ENCODE results near the gene ABO. TPM values are rescaled to one million over a fixed set of nuclear protein-coding genes. Genes with fewer than 3 reads are reported as not detected.
"Not testable (repeated sequence)": the region's sequence is repeated elsewhere in the genome, so short reads cannot be mapped to it uniquely, and the experiment has no call there.

The ABO gene
- total RNA-seq, 1 donor from 2014 or later = 0.14 TPM

GRCh38 chr9:133255371-133256135 lies 19.4 kb downstream of the ABO start:
- H3K27ac Mint-ChIP-seq = no peak overlapping the region
- intact Hi-C loops (cut with micrococcal nuclease) = no loop called here
- peaks cover 3% of the 10 kb centered on the region for H3K4me1 Mint-ChIP-seq (ENCODE audit: low read depth)
- no peaks in the 10 kb centered on the region for H3K36me3 Mint-ChIP-seq (ENCODE audit: low read depth)
- no peaks in the 10 kb centered on the region for H3K27me3 Mint-ChIP-seq (ENCODE audit: low read depth)
- no peak overlapping the region for H3K4me3 Mint-ChIP-seq (ENCODE audit: low read depth)
- H3K9me3 Mint-ChIP-seq = no peaks in the 10 kb centered on the region
- DNase-seq (ENCODE audit: low spot score) = no peak

GRCh38 chr9:133254471-133254870 lies 20.5 kb downstream of the ABO start:
- Mint-ChIP-seq H3K27ac (no peak overlapping the region), H3K4me1 (ENCODE audit: low read depth) (peaks cover 3% of the 10 kb centered on the region), H3K27me3 (ENCODE audit: low read depth) (peaks cover 6% of the 10 kb centered on the region), H3K4me3 (ENCODE audit: low read depth) (no peak overlapping the region), H3K9me3 (no peaks in the 10 kb centered on the region), H3K36me3 (ENCODE audit: low read depth) (no peaks in the 10 kb centered on the region)
- no peak for DNase-seq (ENCODE audit: low spot score)
- intact Hi-C loops (cut with micrococcal nuclease) = no loop called here

- peaks cover 6% of the 10 kb centered on the region for H3K27me3 Mint-ChIP-seq (ENCODE audit: low read depth)
- no peak for DNase-seq (ENCODE audit: low spot score)
- H3K4me3 Mint-ChIP-seq (ENCODE audit: low read depth) = no peak overlapping the region
- H3K4me1 Mint-ChIP-seq (ENCODE audit: low read depth) = peaks cover 5% of the 10 kb centered on the region
- H3K36me3 Mint-ChIP-seq (ENCODE audit: low read depth) = no peaks in the 10 kb centered on the region
- H3K9me3 Mint-ChIP-seq = no peaks in the 10 kb centered on the region
- no peak overlapping the region for H3K27ac Mint-ChIP-seq
- intact Hi-C loops (cut with micrococcal nuclease) = no loop called here
These were observed 21.7 kb downstream of the ABO start for GRCh38 chr9:133253268-133253667.

- intact Hi-C loops (cut with micrococcal nuclease) = no loop called here
- H3K27ac Mint-ChIP-seq = no peak overlapping the region
- H3K27me3 Mint-ChIP-seq (ENCODE audit: low read depth) = peaks cover 6% of the 10 kb centered on the region
- no peak for DNase-seq (ENCODE audit: low spot score)
- peaks cover 5% of the 10 kb centered on the region for H3K4me1 Mint-ChIP-seq (ENCODE audit: low read depth)
- no peak overlapping the region for H3K4me3 Mint-ChIP-seq (ENCODE audit: low read depth)
- no peaks in the 10 kb centered on the region for H3K36me3 Mint-ChIP-seq (ENCODE audit: low read depth)
- H3K9me3 Mint-ChIP-seq = no peaks in the 10 kb centered on the region
These were observed 22.5 kb downstream of the ABO start for GRCh38 chr9:133252301-133253020.

GRCh38 chr9:133251773-133252172 lies 23.2 kb downstream of the ABO start:
- Mint-ChIP-seq H3K9me3 (no peaks in the 10 kb centered on the region), H3K27me3 (ENCODE audit: low read depth) (peaks cover 6% of the 10 kb centered on the region), H3K36me3 (ENCODE audit: low read depth) (no peaks in the 10 kb centered on the region), H3K4me3 (ENCODE audit: low read depth) (no peak overlapping the region), H3K27ac (no peak overlapping the region), H3K4me1 (ENCODE audit: low read depth) (peaks cover 5% of the 10 kb centered on the region)
- DNase-seq (ENCODE audit: low spot score) = peak; percentile 25
- intact Hi-C loops (cut with micrococcal nuclease) = no loop called here

- DNase-seq (ENCODE audit: low spot score); intact Hi-C loops (cut with micrococcal nuclease); H3K27me3 Mint-ChIP-seq (ENCODE audit: low read depth); H3K9me3 Mint-ChIP-seq; H3K36me3 Mint-ChIP-seq (ENCODE audit: low read depth); H3K27ac Mint-ChIP-seq; H3K4me1 Mint-ChIP-seq (ENCODE audit: low read depth); H3K4me3 Mint-ChIP-seq (ENCODE audit: low read depth): not testable (repeated sequence)
These were observed 23.8 kb downstream of the ABO start for GRCh38 chr9:133251221-133251620.

GRCh38 chr9:133250741-133251170 lies 24.2 kb downstream of the ABO start:
- intact Hi-C loops (cut with micrococcal nuclease) = no loop called here
- peaks cover 6% of the 10 kb centered on the region for H3K27me3 Mint-ChIP-seq (ENCODE audit: low read depth)
- peaks cover 5% of the 10 kb centered on the region for H3K4me1 Mint-ChIP-seq (ENCODE audit: low read depth)
- DNase-seq (ENCODE audit: low spot score) = no peak
- H3K27ac Mint-ChIP-seq = no peak overlapping the region
- no peaks in the 10 kb centered on the region for H3K36me3 Mint-ChIP-seq (ENCODE audit: low read depth)
- H3K4me3 Mint-ChIP-seq (ENCODE audit: low read depth) = no peak overlapping the region
- no peaks in the 10 kb centered on the region for H3K9me3 Mint-ChIP-seq

- no peak for DNase-seq (ENCODE audit: low spot score)
- H3K4me3 Mint-ChIP-seq (ENCODE audit: low read depth) = no peak overlapping the region
- H3K4me1 Mint-ChIP-seq (ENCODE audit: low read depth) = peaks cover 5% of the 10 kb centered on the region
These were observed 25.7 kb downstream of the ABO start for GRCh38 chr9:133249337-133249736.

GRCh38 chr9:133248726-133249295 lies 26.2 kb downstream of the ABO start:
- H3K4me3 Mint-ChIP-seq (ENCODE audit: low read depth) = no peak overlapping the region
- no peaks in the 10 kb centered on the region for H3K36me3 Mint-ChIP-seq (ENCODE audit: low read depth)
- H3K27me3 Mint-ChIP-seq (ENCODE audit: low read depth) = peaks cover 7% of the 10 kb centered on the region
- H3K4me1 Mint-ChIP-seq (ENCODE audit: low read depth) = peaks cover 5% of the 10 kb centered on the region
- H3K9me3 Mint-ChIP-seq = no peaks in the 10 kb centered on the region
- intact Hi-C loops (cut with micrococcal nuclease) = no loop called here
- H3K27ac Mint-ChIP-seq = no peak overlapping the region
- DNase-seq (ENCODE audit: low spot score) = no peak

More at GRCh38 chr9:133249337-133249736, 25.7 kb downstream of the ABO start:
- H3K27ac Mint-ChIP-seq = no peak overlapping the region
- no peaks in the 10 kb centered on the region for H3K9me3 Mint-ChIP-seq
- H3K27me3 Mint-ChIP-seq (ENCODE audit: low read depth) = peaks cover 6% of the 10 kb centered on the region
- intact Hi-C loops (cut with micrococcal nuclease) = no loop called here
- H3K36me3 Mint-ChIP-seq (ENCODE audit: low read depth) = no peaks in the 10 kb centered on the region

- H3K36me3 Mint-ChIP-seq (ENCODE audit: low read depth) = no peaks in the 10 kb centered on the region
- no peaks in the 10 kb centered on the region for H3K9me3 Mint-ChIP-seq
- DNase-seq (ENCODE audit: low spot score) = no peak
- peaks cover 9% of the 10 kb centered on the region for H3K27me3 Mint-ChIP-seq (ENCODE audit: low read depth)
- H3K4me3 Mint-ChIP-seq (ENCODE audit: low read depth) = no peak overlapping the region
- H3K4me1 Mint-ChIP-seq (ENCODE audit: low read depth) = peaks cover 3% of the 10 kb centered on the region
- H3K27ac Mint-ChIP-seq = no peak overlapping the region
- intact Hi-C loops (cut with micrococcal nuclease) = no loop called here
These were observed 27.4 kb downstream of the ABO start for GRCh38 chr9:133247632-133248031.

- H3K9me3 Mint-ChIP-seq = no peaks in the 10 kb centered on the region
These were observed 28.0 kb downstream of the ABO start for GRCh38 chr9:133246991-133247390.

GRCh38 chr9:133246562-133246961 lies 28.4 kb downstream of the ABO start:
- peaks cover 3% of the 10 kb centered on the region for H3K4me1 Mint-ChIP-seq (ENCODE audit: low read depth)
- H3K9me3 Mint-ChIP-seq = no peaks in the 10 kb centered on the region
- H3K36me3 Mint-ChIP-seq (ENCODE audit: low read depth) = no peaks in the 10 kb centered on the region
- H3K27me3 Mint-ChIP-seq (ENCODE audit: low read depth) = peaks cover 9% of the 10 kb centered on the region
- no peak overlapping the region for H3K27ac Mint-ChIP-seq
- DNase-seq (ENCODE audit: low spot score) = no peak
- intact Hi-C loops (cut with micrococcal nuclease) = no loop called here
- H3K4me3 Mint-ChIP-seq (ENCODE audit: low read depth) = no peak overlapping the region

More at GRCh38 chr9:133246991-133247390, 28.0 kb downstream of the ABO start:
- Mint-ChIP-seq H3K4me3 (ENCODE audit: low read depth) (no peak overlapping the region), H3K36me3 (ENCODE audit: low read depth) (no peaks in the 10 kb centered on the region), H3K27ac (no peak overlapping the region), H3K4me1 (ENCODE audit: low read depth) (peaks cover 3% of the 10 kb centered on the region), H3K27me3 (ENCODE audit: low read depth) (peaks cover 9% of the 10 kb centered on the region)
- DNase-seq (ENCODE audit: low spot score) = no peak
- intact Hi-C loops (cut with micrococcal nuclease) = no loop called here

GRCh38 chr9:133242991-133243390 lies 32.0 kb downstream of the ABO start:
- H3K4me1 Mint-ChIP-seq (ENCODE audit: low read depth) = peaks cover 5% of the 10 kb centered on the region
- no peak overlapping the region for H3K4me3 Mint-ChIP-seq (ENCODE audit: low read depth)
- H3K9me3 Mint-ChIP-seq = no peaks in the 10 kb centered on the region
- DNase-seq (ENCODE audit: low spot score) = no peak
- intact Hi-C loops (cut with micrococcal nuclease) = no loop called here
- H3K36me3 Mint-ChIP-seq (ENCODE audit: low read depth) = no peaks in the 10 kb centered on the region
- H3K27ac Mint-ChIP-seq = no peak overlapping the region
- H3K27me3 Mint-ChIP-seq (ENCODE audit: low read depth) = peaks cover 4% of the 10 kb centered on the region
